ENCODE measurements around the gene VWF. TPM values are rescaled to one million over a fixed set of nuclear protein-coding genes. Genes with fewer than 3 reads are reported as not detected.
"Not testable (repeated sequence)": the region's sequence is repeated elsewhere in the genome, so short reads cannot be mapped to it uniquely, and the experiment has no call there.

VWF gene
- under 1 TPM in 2 of 3 donors, not detected in 1; 0.10 to 0.16 TPM for polyA plus RNA-seq

- no peak within 1 kb of the TSS for H3K4me3 Mint-ChIP-seq
- H3K36me3 Mint-ChIP-seq: no peaks in the 10 kb centered on the region
- no peak within 1 kb of the TSS for H3K27ac Mint-ChIP-seq
- no peak for DNase-seq
- H3K27me3 Mint-ChIP-seq (ENCODE audit: low read depth in 3 of 3): peaks cover 1 to 8% (median 3%) of the 10 kb centered on the region in 3 donors
- H3K9me3 Mint-ChIP-seq: no peaks in the 10 kb centered on the region
- H3K4me1 Mint-ChIP-seq: no peaks in the 10 kb centered on the region
Observed at GRCh38 chr12:6124411-6125309, at the start of gene VWF. Gene VWF, minus strand, starts transcription at chr12:6124670. Its CDS starts 1,474 bp downstream, at chr12:6123196.

- no peaks in the 10 kb centered on the region for H3K9me3 Mint-ChIP-seq
- no peaks in the 10 kb centered on the region for H3K36me3 Mint-ChIP-seq
- peaks cover 3 to 14% (median 4%) of the 10 kb centered on the region in 3 donors for H3K27me3 Mint-ChIP-seq (ENCODE audit: low read depth in 3 of 3)
- H3K4me1 Mint-ChIP-seq: peaks cover 1 to 10% of the 10 kb centered on the region in 2 donors
- DNase-seq: no peak
- no peak overlapping the region for H3K27ac Mint-ChIP-seq
- no peak overlapping the region for H3K4me3 Mint-ChIP-seq
Observed at GRCh38 chr12:6172862-6173261, 48.4 kb upstream of the VWF start.

- no peak overlapping the region for H3K4me3 Mint-ChIP-seq
- H3K27me3 Mint-ChIP-seq (ENCODE audit: low read depth in 3 of 3): peaks cover 3 to 14% (median 4%) of the 10 kb centered on the region in 3 donors
- H3K27ac Mint-ChIP-seq: no peak overlapping the region
- H3K36me3 Mint-ChIP-seq: no peaks in the 10 kb centered on the region
- no peak for DNase-seq
- no peaks in the 10 kb centered on the region for H3K9me3 Mint-ChIP-seq
- H3K4me1 Mint-ChIP-seq: peaks cover 7 to 18% of the 10 kb centered on the region in 2 donors
Observed at GRCh38 chr12:6172086-6172485, 47.6 kb upstream of the VWF start.

- Mint-ChIP-seq H3K9me3 (no peaks in the 10 kb centered on the region), H3K4me3 (no peak overlapping the region), H3K36me3 (no peaks in the 10 kb centered on the region), H3K27ac (no peak overlapping the region), H3K4me1 (peaks cover 7 to 18% of the 10 kb centered on the region in 2 donors), H3K27me3 (ENCODE audit: low read depth in 3 of 3) (peaks cover 3 to 14% (median 4%) of the 10 kb centered on the region in 3 donors)
- no peak for DNase-seq
Observed at GRCh38 chr12:6171409-6172015, 47.0 kb upstream of the VWF start.

GRCh38 chr12:6167327-6168280, 43.1 kb upstream of the VWF start:
- DNase-seq: peak; percentile 9 to 21 (median 13)
- Mint-ChIP-seq H3K9me3 (no peaks in the 10 kb centered on the region), H3K27me3 (ENCODE audit: low read depth in 3 of 3) (peaks cover 2 to 10% (median 6%) of the 10 kb centered on the region in 3 donors), H3K27ac (peak overlapping the region in 5 of 6 donors; percentile 40 to 72 (median 60)), H3K4me3 (peak overlapping the region in 3 of 5 donors; percentile 15 to 48 (median 37)), H3K4me1 (peaks cover 7 to 18% of the 10 kb centered on the region in 2 donors), H3K36me3 (no peaks in the 10 kb centered on the region)

GRCh38 chr12:6166808-6167207, 42.3 kb upstream of the VWF start:
- Mint-ChIP-seq H3K9me3 (no peaks in the 10 kb centered on the region), H3K36me3 (no peaks in the 10 kb centered on the region), H3K4me1 (peaks cover 7 to 18% of the 10 kb centered on the region in 2 donors), H3K4me3 (no peak overlapping the region), H3K27me3 (ENCODE audit: low read depth in 3 of 3) (peaks cover 2 to 10% (median 6%) of the 10 kb centered on the region in 3 donors), H3K27ac (peak overlapping the region in 1 of 6 donors; percentile 72)
- no peak for DNase-seq

GRCh38 chr12:6165395-6165794, 40.9 kb upstream of the VWF start:
- Mint-ChIP-seq H3K9me3 (no peaks in the 10 kb centered on the region), H3K27ac (no peak overlapping the region), H3K27me3 (ENCODE audit: low read depth in 3 of 3) (peaks cover 3 to 13% (median 5%) of the 10 kb centered on the region in 3 donors), H3K4me1 (peaks cover 7 to 18% of the 10 kb centered on the region in 2 donors), H3K4me3 (no peak overlapping the region), H3K36me3 (no peaks in the 10 kb centered on the region)
- no peak for DNase-seq

- Mint-ChIP-seq H3K27ac (peak overlapping the region in 1 of 6 donors; percentile 67), H3K36me3 (no peaks in the 10 kb centered on the region), H3K27me3 (ENCODE audit: low read depth in 3 of 3) (peaks cover 3 to 7% (median 6%) of the 10 kb centered on the region in 3 donors), H3K9me3 (no peaks in the 10 kb centered on the region), H3K4me3 (no peak overlapping the region), H3K4me1 (peaks cover 7 to 15% of the 10 kb centered on the region in 2 donors)
- DNase-seq: no peak
Observed at GRCh38 chr12:6163416-6164060, 39.1 kb upstream of the VWF start.

- no peak for DNase-seq
- H3K27ac Mint-ChIP-seq: no peak overlapping the region
- no peaks in the 10 kb centered on the region for H3K36me3 Mint-ChIP-seq
- H3K27me3 Mint-ChIP-seq (ENCODE audit: low read depth in 3 of 3): peaks cover 2 to 9% (median 6%) of the 10 kb centered on the region in 3 donors
- no peaks in the 10 kb centered on the region for H3K9me3 Mint-ChIP-seq
- no peak overlapping the region for H3K4me3 Mint-ChIP-seq
- no peaks in the 10 kb centered on the region for H3K4me1 Mint-ChIP-seq
Observed at GRCh38 chr12:6161124-6161882, 36.8 kb upstream of the VWF start.

- H3K9me3 Mint-ChIP-seq: not testable (repeated sequence)
Observed at GRCh38 chr12:6160049-6160649, 35.7 kb upstream of the VWF start.

GRCh38 chr12:6159166-6160011, 34.9 kb upstream of the VWF start:
- H3K4me1 Mint-ChIP-seq, H3K9me3 Mint-ChIP-seq, H3K36me3 Mint-ChIP-seq, H3K4me3 Mint-ChIP-seq, DNase-seq, H3K27ac Mint-ChIP-seq: not testable (repeated sequence)
- H3K27me3 Mint-ChIP-seq (ENCODE audit: low read depth in 3 of 3): peaks cover 2 to 11% (median 6%) of the 10 kb centered on the region in 3 donors

More at GRCh38 chr12:6160049-6160649, 35.7 kb upstream of the VWF start:
- H3K27me3 Mint-ChIP-seq (ENCODE audit: low read depth in 3 of 3): peaks cover 2 to 11% (median 6%) of the 10 kb centered on the region in 3 donors
- not testable (repeated sequence) for H3K4me1 Mint-ChIP-seq, H3K27ac Mint-ChIP-seq, H3K4me3 Mint-ChIP-seq, DNase-seq, H3K36me3 Mint-ChIP-seq

All from immature natural killer cell (primary cell).